Measurements from ENCODE around the gene NAPG.
"Not testable (repeated sequence)": the region's sequence is repeated elsewhere in the genome, so short reads cannot be mapped to it uniquely, and the experiment has no call there.

NAPG gene

GRCh38 chr18:10539124-10539523 lies 13.3 kb downstream of the NAPG start:
- peaks cover 26 to 32% of the 10 kb centered on the region in 2 donors for H3K36me3 ChIP-seq (ENCODE audit: control insufficient read depth in 2 of 2, insufficient read depth in 2 of 2, low read length in 2 of 2)
- not testable (repeated sequence) for H3K27ac ChIP-seq (ENCODE audit: low read depth in 2 of 2, low read length in 2 of 2); H3K4me3 ChIP-seq (ENCODE audit: low read length in 2 of 2); H3K4me1 ChIP-seq (ENCODE audit: control insufficient read depth in 2 of 2, insufficient read depth in 2 of 2, low read length in 2 of 2); H3K9me3 ChIP-seq (ENCODE audit: control insufficient read depth in 2 of 2, low read length in 2 of 2); H3K9ac ChIP-seq (ENCODE audit: low read depth in 1 of 2, low read length in 2 of 2); H3K27me3 ChIP-seq (ENCODE audit: control insufficient read depth in 2 of 2, insufficient read depth in 2 of 2, low read length in 2 of 2)

DNA sequence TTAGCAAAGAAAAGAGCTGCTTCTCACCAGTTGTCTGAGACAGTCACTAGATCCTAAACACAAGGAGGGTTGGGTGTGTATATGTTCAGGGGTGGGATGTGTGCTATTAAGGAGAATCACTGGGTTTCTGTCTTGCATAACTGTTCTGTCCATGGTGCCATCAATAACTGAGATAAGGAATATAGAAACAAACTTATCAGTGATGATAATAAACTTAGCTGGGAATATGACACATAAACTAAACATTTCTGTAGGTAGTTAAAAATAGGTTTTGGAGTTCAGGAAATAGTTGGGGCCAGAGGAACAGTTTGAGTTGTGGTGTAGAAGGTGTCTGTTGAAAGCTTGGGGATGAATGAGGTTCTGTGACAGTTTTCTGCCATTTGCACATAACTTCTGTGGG lies 17.4 kb downstream of the NAPG start:
- Histone ChIP-seq H3K9me3 (ENCODE audit: control insufficient read depth in 2 of 2, low read length in 2 of 2) (no peaks in the 10 kb centered on the region), H3K4me3 (ENCODE audit: low read length in 2 of 2) (no peak overlapping the region), H3K36me3 (ENCODE audit: control insufficient read depth in 2 of 2, insufficient read depth in 2 of 2, low read length in 2 of 2) (peaks cover 56 to 62% of the 10 kb centered on the region in 2 donors), H3K27ac (ENCODE audit: low read depth in 2 of 2, low read length in 2 of 2) (no peak overlapping the region), H3K4me1 (ENCODE audit: control insufficient read depth in 2 of 2, insufficient read depth in 2 of 2, low read length in 2 of 2) (no peaks in the 10 kb centered on the region), H3K27me3 (ENCODE audit: control insufficient read depth in 2 of 2, insufficient read depth in 2 of 2, low read length in 2 of 2) (no peaks in the 10 kb centered on the region), H3K9ac (ENCODE audit: low read depth in 1 of 2, low read length in 2 of 2) (no peak overlapping the region)

DNA sequence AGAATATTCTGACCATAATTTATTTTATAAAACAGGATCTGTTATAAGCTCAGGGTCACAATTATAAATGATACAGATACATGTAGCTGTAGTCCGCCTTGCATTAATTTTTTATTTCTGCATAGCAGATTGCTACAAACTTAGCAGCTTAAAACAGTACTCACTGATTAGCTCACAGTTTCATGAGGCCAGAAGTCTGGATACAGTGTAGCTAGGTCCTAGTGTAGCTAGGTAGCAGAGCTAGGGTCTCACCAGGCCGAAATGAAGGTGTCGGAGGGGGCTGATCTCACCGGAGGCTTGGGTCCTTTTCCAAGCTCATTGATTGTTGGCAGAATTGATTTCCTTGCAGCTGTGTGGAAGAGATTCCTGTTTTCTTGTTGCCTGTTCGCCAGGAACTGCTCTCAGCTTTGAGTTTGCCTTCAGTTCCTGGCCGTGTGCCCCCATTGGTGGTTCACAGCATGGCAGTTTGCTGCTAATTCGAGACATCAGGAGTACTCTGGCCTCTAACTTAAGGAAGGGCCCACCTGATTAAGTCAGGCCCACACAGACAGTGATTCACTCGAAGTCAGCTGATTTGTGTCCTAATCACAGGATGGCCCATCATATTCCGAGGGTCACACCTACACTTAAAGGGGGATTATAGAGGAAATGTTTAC lies 18.4 kb downstream of the NAPG start:
- Histone ChIP-seq H3K9ac (ENCODE audit: low read depth in 1 of 2, low read length in 2 of 2) (no peak overlapping the region), H3K27ac (ENCODE audit: low read depth in 2 of 2, low read length in 2 of 2) (no peak overlapping the region), H3K9me3 (ENCODE audit: control insufficient read depth in 2 of 2, low read length in 2 of 2) (no peaks in the 10 kb centered on the region), H3K4me3 (ENCODE audit: low read length in 2 of 2) (no peak overlapping the region), H3K4me1 (ENCODE audit: control insufficient read depth in 2 of 2, insufficient read depth in 2 of 2, low read length in 2 of 2) (no peaks in the 10 kb centered on the region), H3K36me3 (ENCODE audit: control insufficient read depth in 2 of 2, insufficient read depth in 2 of 2, low read length in 2 of 2) (peaks cover 59 to 71% of the 10 kb centered on the region in 2 donors), H3K27me3 (ENCODE audit: control insufficient read depth in 2 of 2, insufficient read depth in 2 of 2, low read length in 2 of 2) (no peaks in the 10 kb centered on the region)

- H3K27me3 ChIP-seq (ENCODE audit: control insufficient read depth in 2 of 2, insufficient read depth in 2 of 2, low read length in 2 of 2) = no peaks in the 10 kb centered on the region
- H3K36me3 ChIP-seq (ENCODE audit: control insufficient read depth in 2 of 2, insufficient read depth in 2 of 2, low read length in 2 of 2) = peaks cover 56 to 63% of the 10 kb centered on the region in 2 donors
- no peak overlapping the region for H3K27ac ChIP-seq (ENCODE audit: low read depth in 2 of 2, low read length in 2 of 2)
- no peaks in the 10 kb centered on the region for H3K4me1 ChIP-seq (ENCODE audit: control insufficient read depth in 2 of 2, insufficient read depth in 2 of 2, low read length in 2 of 2)
- no peak overlapping the region for H3K4me3 ChIP-seq (ENCODE audit: low read length in 2 of 2)
- no peak overlapping the region for H3K9ac ChIP-seq (ENCODE audit: low read depth in 1 of 2, low read length in 2 of 2)
- no peaks in the 10 kb centered on the region for H3K9me3 ChIP-seq (ENCODE audit: control insufficient read depth in 2 of 2, low read length in 2 of 2)
Measured at GRCh38 chr18:10546557-10547300, 20.9 kb downstream of the NAPG start.

DNA sequence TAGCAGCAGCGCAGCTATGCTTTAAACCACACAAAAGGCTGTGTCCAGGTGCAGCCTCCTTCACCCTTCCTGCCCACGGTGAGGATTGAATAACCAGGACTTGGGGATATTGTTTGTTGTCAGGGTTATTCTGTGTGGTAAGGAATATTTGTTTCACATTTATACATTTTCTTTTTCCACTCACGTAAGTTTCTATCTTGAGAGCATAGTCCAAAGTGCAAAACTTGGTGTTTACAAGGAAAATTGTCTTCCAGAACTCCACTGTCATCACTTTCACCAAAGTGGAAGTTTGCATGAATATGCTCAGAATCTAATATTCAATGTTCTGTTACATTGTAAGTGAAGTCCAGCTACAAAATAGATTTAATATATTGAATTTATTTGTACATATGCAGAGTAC lies 26.4 kb downstream of the NAPG start:
- H3K4me1 ChIP-seq (ENCODE audit: control insufficient read depth in 2 of 2, insufficient read depth in 2 of 2, low read length in 2 of 2) = no peaks in the 10 kb centered on the region
- H3K27ac ChIP-seq (ENCODE audit: low read depth in 2 of 2, low read length in 2 of 2) = no peak overlapping the region
- H3K36me3 ChIP-seq (ENCODE audit: control insufficient read depth in 2 of 2, insufficient read depth in 2 of 2, low read length in 2 of 2) = peaks cover 70 to 73% of the 10 kb centered on the region in 2 donors
- H3K9ac ChIP-seq (ENCODE audit: low read depth in 1 of 2, low read length in 2 of 2) = no peak overlapping the region
- no peak overlapping the region for H3K4me3 ChIP-seq (ENCODE audit: low read length in 2 of 2)
- no peaks in the 10 kb centered on the region for H3K27me3 ChIP-seq (ENCODE audit: control insufficient read depth in 2 of 2, insufficient read depth in 2 of 2, low read length in 2 of 2)
- no peaks in the 10 kb centered on the region for H3K9me3 ChIP-seq (ENCODE audit: control insufficient read depth in 2 of 2, low read length in 2 of 2)

DNA sequence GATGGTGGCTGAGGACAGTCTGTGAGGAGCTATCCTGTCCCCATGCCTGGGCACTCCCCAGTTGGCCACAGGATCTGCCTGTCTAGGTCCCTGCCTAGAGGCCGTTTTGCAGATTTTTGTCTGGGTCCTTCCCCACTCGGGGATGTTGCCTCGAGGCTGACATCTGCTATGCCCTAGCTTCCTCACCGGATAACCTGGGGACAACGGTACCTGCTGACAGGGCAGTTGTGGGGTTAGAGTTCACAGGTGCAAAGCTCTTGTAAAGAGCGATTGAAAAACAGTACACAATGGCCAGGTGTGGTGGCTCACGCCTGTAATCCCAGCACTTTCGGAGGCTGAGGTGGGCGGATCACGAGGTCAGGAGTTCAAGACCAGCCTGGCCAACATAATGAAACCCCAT lies 30.4 kb downstream of the NAPG start:
- H3K4me1 ChIP-seq (ENCODE audit: control insufficient read depth in 2 of 2, insufficient read depth in 2 of 2, low read length in 2 of 2); H3K4me3 ChIP-seq (ENCODE audit: low read length in 2 of 2); H3K27ac ChIP-seq (ENCODE audit: low read depth in 2 of 2, low read length in 2 of 2); H3K27me3 ChIP-seq (ENCODE audit: control insufficient read depth in 2 of 2, insufficient read depth in 2 of 2, low read length in 2 of 2); H3K9ac ChIP-seq (ENCODE audit: low read depth in 1 of 2, low read length in 2 of 2); H3K9me3 ChIP-seq (ENCODE audit: control insufficient read depth in 2 of 2, low read length in 2 of 2): not testable (repeated sequence)
- peaks cover 47 to 50% of the 10 kb centered on the region in 2 donors for H3K36me3 ChIP-seq (ENCODE audit: control insufficient read depth in 2 of 2, insufficient read depth in 2 of 2, low read length in 2 of 2)

DNA sequence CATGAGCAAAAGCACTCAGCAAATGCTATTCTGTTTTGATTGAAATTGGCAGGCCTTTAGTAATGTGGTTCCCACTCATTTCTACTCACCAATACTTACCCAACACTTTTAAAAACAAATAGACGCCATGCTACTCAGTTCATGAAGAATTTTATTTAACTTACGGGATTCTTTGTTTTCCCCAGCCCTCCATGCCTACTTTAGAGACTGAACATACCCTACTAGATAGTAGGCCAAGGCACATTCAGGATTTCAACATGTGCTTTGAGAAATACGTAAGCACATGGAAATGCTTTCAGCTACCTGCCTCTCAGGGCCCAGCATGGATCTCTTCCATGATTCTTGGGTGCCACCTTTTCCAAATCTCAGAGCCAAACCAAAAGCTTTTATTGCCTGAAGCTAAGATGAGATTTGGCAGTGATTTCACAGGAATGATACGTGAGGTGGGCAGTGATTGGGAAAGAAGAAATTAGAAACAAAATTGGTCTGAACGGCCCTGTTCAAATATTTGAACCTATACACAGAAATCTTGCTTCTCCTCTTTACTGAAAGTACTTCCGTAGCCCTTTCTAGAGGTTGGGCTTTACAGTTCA lies 31.4 kb downstream of the NAPG start:
- Histone ChIP-seq H3K9ac (ENCODE audit: low read depth in 1 of 2, low read length in 2 of 2) (no peak overlapping the region), H3K27ac (ENCODE audit: low read depth in 2 of 2, low read length in 2 of 2) (no peak overlapping the region), H3K4me1 (ENCODE audit: control insufficient read depth in 2 of 2, insufficient read depth in 2 of 2, low read length in 2 of 2) (peaks cover 0 to 5% of the 10 kb centered on the region in 2 donors), H3K4me3 (ENCODE audit: low read length in 2 of 2) (no peak overlapping the region), H3K9me3 (ENCODE audit: control insufficient read depth in 2 of 2, low read length in 2 of 2) (no peaks in the 10 kb centered on the region), H3K36me3 (ENCODE audit: control insufficient read depth in 2 of 2, insufficient read depth in 2 of 2, low read length in 2 of 2) (peaks cover 38 to 50% of the 10 kb centered on the region in 2 donors), H3K27me3 (ENCODE audit: control insufficient read depth in 2 of 2, insufficient read depth in 2 of 2, low read length in 2 of 2) (no peaks in the 10 kb centered on the region)

DNA sequence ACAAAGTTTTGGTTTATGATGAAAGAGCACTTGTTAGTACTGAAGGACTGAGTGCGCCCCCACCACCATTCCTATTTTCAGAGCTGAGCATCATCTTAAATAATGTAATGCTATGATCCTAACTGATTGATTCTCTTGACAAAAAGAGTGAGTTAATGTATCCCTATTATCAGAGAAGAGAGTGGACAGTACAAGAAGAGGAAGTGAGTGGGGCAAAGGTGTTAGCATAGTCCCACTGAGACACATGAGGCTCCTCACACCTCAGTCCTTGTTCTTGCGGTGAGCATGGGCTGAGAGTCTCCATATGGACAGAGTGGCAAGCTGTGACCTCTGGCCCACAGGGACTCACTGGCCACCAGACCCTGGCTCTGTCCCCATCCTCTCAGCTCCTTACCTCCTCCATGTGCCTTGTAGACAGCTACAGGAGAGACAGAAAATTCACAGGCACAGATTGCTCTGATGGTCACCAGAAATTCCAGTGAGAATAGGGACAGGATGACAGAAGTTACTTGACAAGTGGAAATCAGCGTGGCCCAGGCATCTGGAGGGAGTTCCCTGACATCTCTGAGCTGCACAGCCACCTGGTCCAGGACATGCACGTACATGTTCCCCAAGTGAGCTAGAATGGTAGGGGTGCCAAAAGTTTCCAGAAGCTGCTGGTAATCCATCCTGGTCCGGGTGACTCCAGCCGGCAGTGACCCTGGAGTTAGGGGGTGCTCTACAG lies 32.6 kb downstream of the NAPG start:
- Histone ChIP-seq H3K4me1 (ENCODE audit: control insufficient read depth in 2 of 2, insufficient read depth in 2 of 2, low read length in 2 of 2) (peaks cover 0 to 5% of the 10 kb centered on the region in 2 donors), H3K4me3 (ENCODE audit: low read length in 2 of 2) (no peak overlapping the region), H3K36me3 (ENCODE audit: control insufficient read depth in 2 of 2, insufficient read depth in 2 of 2, low read length in 2 of 2) (peaks cover 27 to 40% of the 10 kb centered on the region in 2 donors), H3K27ac (ENCODE audit: low read depth in 2 of 2, low read length in 2 of 2) (no peak overlapping the region), H3K27me3 (ENCODE audit: control insufficient read depth in 2 of 2, insufficient read depth in 2 of 2, low read length in 2 of 2) (no peaks in the 10 kb centered on the region), H3K9me3 (ENCODE audit: control insufficient read depth in 2 of 2, low read length in 2 of 2) (no peaks in the 10 kb centered on the region), H3K9ac (ENCODE audit: low read depth in 1 of 2, low read length in 2 of 2) (no peak overlapping the region)

DNA sequence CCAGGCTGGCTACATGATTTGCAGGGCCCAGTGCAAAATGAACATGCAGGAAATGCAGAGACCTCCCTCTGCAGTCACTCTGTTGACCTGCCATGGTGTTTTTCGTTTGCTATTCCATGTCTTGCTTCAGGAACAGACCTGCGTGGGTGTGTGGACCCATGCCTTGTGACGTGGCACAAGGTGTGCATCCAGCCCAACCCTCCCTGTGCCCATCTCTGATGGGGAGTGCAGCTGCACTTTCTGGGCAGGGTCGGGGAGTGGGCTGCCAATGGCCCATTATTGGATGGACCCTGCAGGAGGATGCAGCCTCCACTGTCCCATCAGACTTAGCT lies 33.1 kb downstream of the NAPG start:
- peaks cover 0 to 5% of the 10 kb centered on the region in 2 donors for H3K4me1 ChIP-seq (ENCODE audit: control insufficient read depth in 2 of 2, insufficient read depth in 2 of 2, low read length in 2 of 2)
- H3K4me3 ChIP-seq (ENCODE audit: low read length in 2 of 2) = no peak overlapping the region
- H3K9me3 ChIP-seq (ENCODE audit: control insufficient read depth in 2 of 2, low read length in 2 of 2) = no peaks in the 10 kb centered on the region
- H3K27me3 ChIP-seq (ENCODE audit: control insufficient read depth in 2 of 2, insufficient read depth in 2 of 2, low read length in 2 of 2) = no peaks in the 10 kb centered on the region
- peaks cover 24 to 37% of the 10 kb centered on the region in 2 donors for H3K36me3 ChIP-seq (ENCODE audit: control insufficient read depth in 2 of 2, insufficient read depth in 2 of 2, low read length in 2 of 2)
- H3K27ac ChIP-seq (ENCODE audit: low read depth in 2 of 2, low read length in 2 of 2) = no peak overlapping the region
- no peak overlapping the region for H3K9ac ChIP-seq (ENCODE audit: low read depth in 1 of 2, low read length in 2 of 2)

Data from mucosa of rectum (tissue), 2 donors.